Left renal cortex interstitium (tissue), 4 donors: ENCODE measurements around the gene GALT. TPM values are rescaled to one million over a fixed set of nuclear protein-coding genes. Genes with fewer than 3 reads are reported as not detected.

Experiments
- DNase-seq, 4 donors: peaks; one replicate each; pipeline ENCODE4 v3.0.0-alpha.2; 2013; ENCODE audit warnings: low read depth in 4 of 4, low spot score in 2 of 4, missing footprints in 1 of 4
- polyA plus RNA-seq, 4 donors: library from polyadenylated mRNA; unstranded; fragments of 120-200 nt; gene quantifications; one replicate each; pipeline ENCODE4 v1.2.1, GENCODE V29; 2013; ENCODE audit not compliant: insufficient read length in 4 of 4

The GALT gene
- polyA plus RNA-seq, 4 donors: 57.7 to 88.7 (median 70.9) TPM

GRCh38 chr9:34651321-34651720, 4.8 kb downstream of the GALT start:
- DNase-seq: no peak

- peak in 1 of 4 donors; percentile 77 for DNase-seq
These were observed 5.6 kb downstream of the GALT start, which contains the start of gene IL11RA for GRCh38 chr9:34651876-34652601. Gene IL11RA, plus strand, starts transcription at chr9:34652185. Its CDS starts 3,033 bp downstream, at chr9:34655218.

- DNase-seq: no peak
These were observed 6.1 kb downstream of the GALT start for GRCh38 chr9:34652602-34653000.

- no peak for DNase-seq
These were observed 6.9 kb downstream of the GALT start for GRCh38 chr9:34653151-34654072.

- no peak for DNase-seq
These were observed 8.0 kb downstream of the GALT start for GRCh38 chr9:34654323-34655051.

- DNase-seq: no peak
These were observed 8.9 kb downstream of the GALT start for GRCh38 chr9:34655394-34655793.

GRCh38 chr9:34656992-34657391, 10.5 kb downstream of the GALT start:
- no peak for DNase-seq

- DNase-seq: no peak
These were observed 12.0 kb downstream of the GALT start for GRCh38 chr9:34658461-34658860.

- DNase-seq: no peak
These were observed 13.2 kb downstream of the GALT start for GRCh38 chr9:34659592-34660253.

- no peak for DNase-seq
These were observed 16.2 kb downstream of the GALT start, which contains the start of gene CCL27 for GRCh38 chr9:34662526-34663302. Gene CCL27, minus strand, starts transcription at chr9:34662657. Its CDS starts 24 bp downstream, at chr9:34662633.

GRCh38 chr9:34663303-34663605, 16.8 kb downstream of the GALT start:
- DNase-seq: no peak

GRCh38 chr9:34664281-34665066, 18.0 kb downstream of the GALT start:
- DNase-seq: peak in 1 of 4 donors; percentile 60

- no peak for DNase-seq
These were observed 18.5 kb downstream of the GALT start for GRCh38 chr9:34665067-34665380.

- peak; percentile 83 to 93 (median 88) for DNase-seq
These were observed 19.1 kb downstream of the GALT start for GRCh38 chr9:34665381-34666250.

GRCh38 chr9:34669809-34670562, 23.5 kb downstream of the GALT start:
- DNase-seq: no peak

- DNase-seq: no peak
These were observed 24.8 kb downstream of the GALT start for GRCh38 chr9:34671307-34671706.

GRCh38 chr9:34674440-34674839, 28.0 kb downstream of the GALT start:
- DNase-seq: no peak
